AG09319 (cell line): ENCODE results near the gene AK8.

Experiments
- DNase-seq: peaks from one replicate; pipeline ENCODE4 v3.0.0-alpha.2; 2010; ENCODE audit warnings: low read depth; ENCODE audit errors: extremely low read depth
- TF ChIP-seq, protein P1 (sequence below): IDR thresholded peaks from 2 replicates; pipeline ENCODE4 v1.5.1; 2011; ENCODE audit warnings: low read depth, mild to moderate bottlenecking, inconsistent platforms, low read length, moderate library complexity

Gene AK8

DNA sequence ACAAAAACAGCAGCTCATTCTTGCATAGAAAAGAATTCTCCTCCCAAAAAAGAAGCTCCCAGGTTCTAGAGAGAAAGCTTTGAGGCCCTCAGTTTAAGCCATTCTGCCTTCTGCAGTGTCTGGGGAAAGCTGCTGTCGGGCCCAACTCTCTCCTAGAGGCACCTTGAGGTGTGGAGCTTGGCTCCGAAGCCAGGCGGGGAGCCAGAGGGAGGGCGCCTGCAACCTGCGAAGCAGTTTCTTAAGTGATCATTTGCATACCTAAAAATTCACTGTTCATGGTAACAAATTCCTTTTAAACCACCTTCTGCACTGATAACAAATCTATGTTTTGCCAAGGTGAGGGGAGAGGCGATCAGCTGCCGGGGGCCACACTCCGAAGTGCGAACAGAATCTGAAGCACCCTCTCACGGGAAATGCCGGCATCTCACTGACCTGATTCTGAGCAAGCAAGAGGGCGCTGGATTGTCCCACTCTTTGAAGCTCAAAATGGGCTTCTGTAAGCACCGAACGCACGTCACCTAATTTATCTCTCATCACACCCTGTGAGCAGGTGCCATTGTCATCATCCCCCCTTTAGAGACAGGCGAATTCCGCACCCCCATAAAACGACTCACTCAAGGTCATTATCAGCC lies 121.8 kb downstream of the AK8 start:
- DNase-seq, result no peak
- TF ChIP-seq, protein P1, sequence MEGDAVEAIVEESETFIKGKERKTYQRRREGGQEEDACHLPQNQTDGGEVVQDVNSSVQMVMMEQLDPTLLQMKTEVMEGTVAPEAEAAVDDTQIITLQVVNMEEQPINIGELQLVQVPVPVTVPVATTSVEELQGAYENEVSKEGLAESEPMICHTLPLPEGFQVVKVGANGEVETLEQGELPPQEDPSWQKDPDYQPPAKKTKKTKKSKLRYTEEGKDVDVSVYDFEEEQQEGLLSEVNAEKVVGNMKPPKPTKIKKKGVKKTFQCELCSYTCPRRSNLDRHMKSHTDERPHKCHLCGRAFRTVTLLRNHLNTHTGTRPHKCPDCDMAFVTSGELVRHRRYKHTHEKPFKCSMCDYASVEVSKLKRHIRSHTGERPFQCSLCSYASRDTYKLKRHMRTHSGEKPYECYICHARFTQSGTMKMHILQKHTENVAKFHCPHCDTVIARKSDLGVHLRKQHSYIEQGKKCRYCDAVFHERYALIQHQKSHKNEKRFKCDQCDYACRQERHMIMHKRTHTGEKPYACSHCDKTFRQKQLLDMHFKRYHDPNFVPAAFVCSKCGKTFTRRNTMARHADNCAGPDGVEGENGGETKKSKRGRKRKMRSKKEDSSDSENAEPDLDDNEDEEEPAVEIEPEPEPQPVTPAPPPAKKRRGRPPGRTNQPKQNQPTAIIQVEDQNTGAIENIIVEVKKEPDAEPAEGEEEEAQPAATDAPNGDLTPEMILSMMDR, result no peak

DNA sequence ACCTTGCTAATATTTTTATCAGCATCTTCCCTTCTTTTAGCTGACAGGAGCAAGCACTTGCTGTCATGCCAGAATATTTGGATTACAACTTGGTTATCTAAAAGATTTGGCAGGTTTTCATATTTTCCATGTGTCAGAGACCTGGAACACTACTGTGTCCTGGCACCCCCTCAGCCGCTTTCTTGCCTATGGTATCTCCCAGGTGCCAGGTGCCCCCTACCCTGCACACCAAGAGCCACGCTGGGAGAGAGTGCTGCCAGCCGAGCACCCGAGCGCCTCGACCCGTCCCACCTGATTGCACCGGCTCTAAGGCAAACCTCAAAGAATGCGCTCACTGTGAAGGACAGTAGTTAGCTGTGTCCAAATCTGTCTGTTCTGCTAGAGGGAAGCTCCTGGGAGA lies 123.0 kb downstream of the AK8 start:
- TF ChIP-seq, protein P1, result no peak
- DNase-seq, result no peak

DNA sequence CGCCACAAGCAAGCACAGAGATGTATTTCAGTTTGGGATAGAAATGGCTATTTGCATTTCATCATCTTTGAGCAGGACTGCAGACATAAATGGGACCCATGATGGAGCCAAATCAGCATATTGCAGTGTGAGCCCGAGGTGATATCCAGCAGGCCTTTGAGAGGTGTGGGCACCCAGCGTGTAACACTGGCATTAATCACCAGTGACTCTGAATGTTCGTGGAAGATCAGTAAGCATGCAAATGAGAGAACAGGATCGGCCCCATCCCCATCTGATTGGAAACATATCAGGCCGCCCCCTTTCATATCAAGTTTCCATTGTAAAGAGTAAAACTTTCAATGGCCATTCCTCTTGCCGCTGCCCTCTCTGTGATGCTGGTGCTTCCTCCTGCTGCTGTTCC lies 123.8 kb downstream of the AK8 start:
- TF ChIP-seq, protein P1, result no peak
- DNase-seq, result no peak

DNA sequence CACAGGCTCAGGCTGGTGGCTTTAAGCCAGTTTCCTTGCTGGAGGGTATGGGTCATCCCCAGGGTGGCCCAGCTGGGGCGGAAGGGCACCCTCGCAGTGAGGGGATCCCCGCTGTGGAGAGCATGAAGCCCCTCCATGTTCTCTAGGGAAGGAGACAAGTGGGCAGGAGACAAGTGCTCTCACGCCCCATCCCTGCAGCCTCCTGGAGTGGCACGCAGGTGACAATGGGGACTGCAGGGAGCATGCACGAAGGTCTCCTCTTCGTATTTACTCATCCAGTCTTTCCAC lies 124.5 kb downstream of the AK8 start:
- no peak for DNase-seq
- TF ChIP-seq, protein P1, result no peak

DNA sequence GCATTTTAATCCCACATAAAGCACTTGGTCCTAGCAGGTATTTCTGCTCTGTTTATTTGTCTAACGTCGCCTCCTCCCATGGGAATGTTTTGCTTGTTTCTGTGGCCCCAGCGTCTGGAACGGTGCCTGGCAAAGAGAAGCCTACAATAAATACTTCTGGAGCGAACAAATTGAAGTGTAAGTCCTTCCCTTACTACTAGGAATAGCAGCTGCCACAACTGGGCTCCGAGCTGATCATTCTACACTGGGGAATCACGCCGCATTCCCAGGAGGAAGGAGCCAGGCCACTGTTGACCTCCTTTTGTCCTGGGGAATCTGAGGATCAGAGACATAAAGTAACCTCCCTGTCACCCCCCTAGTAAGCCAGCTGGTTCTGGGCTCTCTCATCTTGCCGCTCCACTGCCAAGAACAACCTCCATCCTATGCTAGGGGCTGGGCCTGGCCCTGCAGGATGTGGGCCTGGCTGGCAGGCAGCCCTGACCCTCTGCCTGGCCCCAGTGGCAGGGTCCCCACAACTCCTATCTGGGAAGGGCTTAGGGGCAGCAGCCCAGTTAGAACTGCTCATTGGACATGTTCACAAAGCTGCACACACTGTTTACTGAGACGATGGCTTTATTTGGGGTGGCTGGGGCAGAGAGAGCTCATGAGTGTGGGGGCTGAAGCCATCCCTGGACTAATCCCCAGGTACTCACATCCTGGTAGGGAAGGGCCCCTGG lies 125.0 kb downstream of the AK8 start:
- TF ChIP-seq, protein P1, result no peak
- DNase-seq, result no peak

DNA sequence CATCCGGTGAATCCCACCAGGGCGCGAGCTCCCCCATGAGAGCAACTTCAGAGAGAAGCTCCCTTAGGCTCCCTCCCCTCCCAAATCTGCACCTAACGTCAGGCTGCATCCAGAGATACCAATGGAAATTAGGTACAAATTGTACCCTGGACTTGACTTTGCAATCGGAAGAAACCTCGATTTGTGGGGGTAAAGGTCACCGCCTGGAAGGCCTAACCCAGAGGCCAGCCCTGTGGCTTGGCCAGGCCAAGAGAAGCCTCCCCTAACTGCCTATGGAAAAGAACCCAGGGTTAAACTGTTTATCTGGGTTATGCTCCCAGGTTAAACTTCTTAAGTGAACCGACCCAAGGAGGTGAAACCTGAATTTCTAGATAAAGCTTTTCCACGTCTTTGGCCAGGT lies 127.4 kb downstream of the AK8 start:
- no peak for DNase-seq
- TF ChIP-seq, protein P1, result no peak

DNA sequence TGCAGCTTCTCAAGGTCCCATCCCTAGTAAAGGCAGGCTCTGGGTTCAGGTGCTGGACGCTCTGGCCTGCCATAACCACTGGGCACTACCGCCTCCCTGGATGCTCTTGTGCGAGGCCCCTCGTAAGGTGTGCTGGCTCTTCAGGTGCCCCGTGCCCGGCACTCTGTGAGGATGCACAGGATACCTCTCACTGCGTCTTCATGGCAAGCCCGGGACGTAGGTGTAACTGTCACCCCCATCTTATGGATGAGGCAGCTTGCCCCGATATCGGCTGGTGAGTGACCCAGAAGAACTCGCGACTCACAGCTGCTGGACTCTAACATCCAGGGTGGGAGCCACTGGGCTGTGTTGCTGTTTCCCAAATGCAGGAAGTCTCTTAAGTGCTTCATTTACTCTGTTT lies 128.8 kb downstream of the AK8 start:
- DNase-seq, result no peak
- TF ChIP-seq, protein P1, result no peak
